ENCODE measurements around the gene SLC35F2. TPM values are rescaled to one million over a fixed set of nuclear protein-coding genes. Genes with fewer than 3 reads are reported as not detected.
"Not testable (repeated sequence)": the region's sequence is repeated elsewhere in the genome, so short reads cannot be mapped to it uniquely, and the experiment has no call there.

Gene SLC35F2
- 10 to 100 TPM in 1 of 4 donors, 1 to 10 TPM in 3; 5.4 to 34.9 (median 6.2) TPM for total RNA-seq

GRCh38 chr11:107858217-107859070 lies at the start of gene SLC35F2:
Gene SLC35F2 (minus strand): TSS chr11:107858787. CDS start chr11:107858767, 20 bp downstream.
- H3K27ac ChIP-seq = peak within 1 kb of the TSS; percentile 67 to 72
- H3K9me3 ChIP-seq = no peaks in the 10 kb centered on the region
- H3K4me1 ChIP-seq = no peaks in the 10 kb centered on the region
- no peaks in the 10 kb centered on the region for H3K36me3 ChIP-seq
- TF ChIP-seq POLR2A (IDR thresholded peaks at IDR 0.05) (no peak), CTCF (IDR thresholded peaks at IDR 0.05) (no peak)
- peak in 1 of 2 donors; percentile 52 for DNase-seq
- no peaks in the 10 kb centered on the region for H3K27me3 ChIP-seq
- peak within 1 kb of the TSS; percentile 48 to 60 for H3K4me3 ChIP-seq
- intact Hi-C loops (cut with DNase I; ENCODE audit: low total_unique reads) = no loop called here

- no peak for TF ChIP-seq POLR2A (IDR thresholded peaks at IDR 0.05)
- no peak for DNase-seq
- intact Hi-C loops (cut with DNase I; ENCODE audit: low total_unique reads) = no loop called here
These were observed 49.6 kb upstream of the SLC35F2 start for GRCh38 chr11:107908211-107908610.

GRCh38 chr11:107898270-107898669 lies 39.7 kb upstream of the SLC35F2 start:
- TF ChIP-seq POLR2A (IDR thresholded peaks at IDR 0.05) (no peak), CTCF (IDR thresholded peaks at IDR 0.05) (peak in 3 of 4 experiments; percentile 46 to 58 (median 52))
- no peaks in the 10 kb centered on the region for H3K4me1 ChIP-seq
- no peaks in the 10 kb centered on the region for H3K36me3 ChIP-seq
- intact Hi-C loops (cut with DNase I; ENCODE audit: low total_unique reads) = no loop called here
- H3K9me3 ChIP-seq = no peaks in the 10 kb centered on the region
- H3K4me3 ChIP-seq = no peak overlapping the region
- no peak overlapping the region for H3K27ac ChIP-seq
- DNase-seq = no peak
- no peaks in the 10 kb centered on the region for H3K27me3 ChIP-seq

More at GRCh38 chr11:107908211-107908610, 49.6 kb upstream of the SLC35F2 start:
- Histone ChIP-seq H3K9me3 (no peaks in the 10 kb centered on the region), H3K27ac (no peak overlapping the region), H3K4me1 (no peaks in the 10 kb centered on the region), H3K36me3 (no peaks in the 10 kb centered on the region), H3K27me3 (no peaks in the 10 kb centered on the region), H3K4me3 (no peak overlapping the region)

- TF ChIP-seq POLR2A (IDR thresholded peaks at IDR 0.05) (no peak), CTCF (IDR thresholded peaks at IDR 0.05) (no peak)
- Histone ChIP-seq H3K27ac (no peak overlapping the region), H3K27me3 (no peaks in the 10 kb centered on the region), H3K9me3 (no peaks in the 10 kb centered on the region), H3K4me3 (no peak overlapping the region), H3K36me3 (no peaks in the 10 kb centered on the region), H3K4me1 (no peaks in the 10 kb centered on the region)
- no peak for DNase-seq
- intact Hi-C loops (cut with DNase I; ENCODE audit: low total_unique reads) = no loop called here
These were observed 23.7 kb upstream of the SLC35F2 start for GRCh38 chr11:107882095-107882820.

- H3K36me3 ChIP-seq; H3K27ac ChIP-seq; DNase-seq; H3K27me3 ChIP-seq; intact Hi-C loops (cut with DNase I; ENCODE audit: low total_unique reads); H3K9me3 ChIP-seq; H3K4me3 ChIP-seq; H3K4me1 ChIP-seq: not testable (repeated sequence)
These were observed 22.9 kb upstream of the SLC35F2 start for GRCh38 chr11:107881471-107881870.

- no peak for TF ChIP-seq POLR2A (IDR thresholded peaks at IDR 0.05)
- no peak overlapping the region for H3K27ac ChIP-seq
- DNase-seq = no peak
- H3K4me3 ChIP-seq = no peak overlapping the region
- H3K36me3 ChIP-seq = no peaks in the 10 kb centered on the region
- H3K4me1 ChIP-seq = no peaks in the 10 kb centered on the region
- intact Hi-C loops (cut with DNase I; ENCODE audit: low total_unique reads) = no loop called here
- no peaks in the 10 kb centered on the region for H3K9me3 ChIP-seq
- no peaks in the 10 kb centered on the region for H3K27me3 ChIP-seq
These were observed 17.6 kb upstream of the SLC35F2 start for GRCh38 chr11:107876141-107876540.
